K562 (cell line): ENCODE data around the gene TMEM185A. TPM values are rescaled to one million over a fixed set of nuclear protein-coding genes. Genes with fewer than 3 reads are reported as not detected.

Experiments used
- polyA plus RNA-seq, 8 experiments: library from polyadenylated mRNA; depleted of rRNA in 4 of 8; stranded (reverse) in 5 of 8; unstranded in 3 of 8; fragments of >200 nt; fragmentation: Nextera tagmentation in 2 of 8; fragmentation: Illumina TruSeq in 1 of 8; extraction: Ambion mirVana in 2 of 8; extraction: Trizol in 1 of 8; gene quantifications; 2 replicates each; pipeline versions ENCODE4 v1.2.1 to v1.2.3, GENCODE V29; 2011 to 2014; ENCODE audit warnings: inconsistent platforms in 1 of 8, missing spikeins in 1 of 8
- total RNA-seq, 7 experiments: library from RNA; depleted of rRNA in 6 of 7; stranded (reverse); fragments of >200 nt in 6 of 7; fragmentation: Illumina TruSeq in 2 of 7; extraction: Trizol in 2 of 7; gene quantifications; 2 replicates each; pipeline versions ENCODE4 v1.2.1 to v1.2.3, GENCODE V29; 2011 to 2021; ENCODE audit warnings: low replicate concordance in 1 of 7
- TF ChIP-seq, protein P1 (sequence below): fragments of 200-600 bp; sonication (generic); IDR thresholded peaks from one replicate; pipeline ENCODE4 v1.6.1; 2012; ENCODE audit warnings: mild to moderate bottlenecking, low read depth, low read length, inconsistent platforms
- TF ChIP-seq, protein P2 (sequence below): fragments of 250-450 bp; sonication (Bioruptor Pico); IDR thresholded peaks from 2 replicates; pipeline ENCODE4 v1.4.0; 2020; ENCODE audit warnings: mild to moderate bottlenecking, moderate library complexity
- TF ChIP-seq, protein P3 (sequence below): fragments of 200-800 bp; sonication (Bioruptor generic); IDR thresholded peaks from 2 replicates; pipeline ENCODE4 v1.6.1; 2017; ENCODE audit warnings: missing genetic modification characterization, missing compliant biosample characterization

TMEM185A gene
- total and polyA plus RNA-seq, 9 of the 15 experiments (the other 6 are each of a cell fraction or from before 2014, with no cell fraction given) = 0.97 to 13.7 (median 5.4) TPM

DNA sequence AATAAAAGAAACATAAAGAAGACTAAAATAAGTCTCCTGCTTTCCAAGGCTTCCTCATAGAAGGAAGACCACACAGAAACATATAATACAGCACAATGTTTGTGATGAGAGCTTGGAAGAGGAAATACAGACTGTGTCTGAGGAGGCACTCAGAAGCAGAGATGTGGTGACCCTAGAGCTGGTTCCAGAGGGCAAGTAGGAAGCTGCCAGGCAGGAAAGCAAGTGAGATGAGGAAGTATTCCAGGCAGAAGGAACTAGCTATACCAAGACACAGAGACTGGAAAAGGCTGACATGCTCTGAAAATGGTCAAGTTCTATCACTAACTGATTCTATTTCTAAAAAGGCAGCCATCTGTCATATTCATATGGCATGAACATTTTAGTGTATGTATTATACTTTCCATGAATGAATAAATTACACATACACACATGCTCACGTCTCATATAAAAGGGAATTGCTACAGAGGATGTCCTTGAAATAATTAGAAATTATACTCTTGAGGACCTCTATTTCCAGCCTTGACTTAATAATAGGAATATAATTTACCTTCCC lies 19.9 kb downstream of the TMEM185A start (continued):
- TF ChIP-seq, protein P1, sequence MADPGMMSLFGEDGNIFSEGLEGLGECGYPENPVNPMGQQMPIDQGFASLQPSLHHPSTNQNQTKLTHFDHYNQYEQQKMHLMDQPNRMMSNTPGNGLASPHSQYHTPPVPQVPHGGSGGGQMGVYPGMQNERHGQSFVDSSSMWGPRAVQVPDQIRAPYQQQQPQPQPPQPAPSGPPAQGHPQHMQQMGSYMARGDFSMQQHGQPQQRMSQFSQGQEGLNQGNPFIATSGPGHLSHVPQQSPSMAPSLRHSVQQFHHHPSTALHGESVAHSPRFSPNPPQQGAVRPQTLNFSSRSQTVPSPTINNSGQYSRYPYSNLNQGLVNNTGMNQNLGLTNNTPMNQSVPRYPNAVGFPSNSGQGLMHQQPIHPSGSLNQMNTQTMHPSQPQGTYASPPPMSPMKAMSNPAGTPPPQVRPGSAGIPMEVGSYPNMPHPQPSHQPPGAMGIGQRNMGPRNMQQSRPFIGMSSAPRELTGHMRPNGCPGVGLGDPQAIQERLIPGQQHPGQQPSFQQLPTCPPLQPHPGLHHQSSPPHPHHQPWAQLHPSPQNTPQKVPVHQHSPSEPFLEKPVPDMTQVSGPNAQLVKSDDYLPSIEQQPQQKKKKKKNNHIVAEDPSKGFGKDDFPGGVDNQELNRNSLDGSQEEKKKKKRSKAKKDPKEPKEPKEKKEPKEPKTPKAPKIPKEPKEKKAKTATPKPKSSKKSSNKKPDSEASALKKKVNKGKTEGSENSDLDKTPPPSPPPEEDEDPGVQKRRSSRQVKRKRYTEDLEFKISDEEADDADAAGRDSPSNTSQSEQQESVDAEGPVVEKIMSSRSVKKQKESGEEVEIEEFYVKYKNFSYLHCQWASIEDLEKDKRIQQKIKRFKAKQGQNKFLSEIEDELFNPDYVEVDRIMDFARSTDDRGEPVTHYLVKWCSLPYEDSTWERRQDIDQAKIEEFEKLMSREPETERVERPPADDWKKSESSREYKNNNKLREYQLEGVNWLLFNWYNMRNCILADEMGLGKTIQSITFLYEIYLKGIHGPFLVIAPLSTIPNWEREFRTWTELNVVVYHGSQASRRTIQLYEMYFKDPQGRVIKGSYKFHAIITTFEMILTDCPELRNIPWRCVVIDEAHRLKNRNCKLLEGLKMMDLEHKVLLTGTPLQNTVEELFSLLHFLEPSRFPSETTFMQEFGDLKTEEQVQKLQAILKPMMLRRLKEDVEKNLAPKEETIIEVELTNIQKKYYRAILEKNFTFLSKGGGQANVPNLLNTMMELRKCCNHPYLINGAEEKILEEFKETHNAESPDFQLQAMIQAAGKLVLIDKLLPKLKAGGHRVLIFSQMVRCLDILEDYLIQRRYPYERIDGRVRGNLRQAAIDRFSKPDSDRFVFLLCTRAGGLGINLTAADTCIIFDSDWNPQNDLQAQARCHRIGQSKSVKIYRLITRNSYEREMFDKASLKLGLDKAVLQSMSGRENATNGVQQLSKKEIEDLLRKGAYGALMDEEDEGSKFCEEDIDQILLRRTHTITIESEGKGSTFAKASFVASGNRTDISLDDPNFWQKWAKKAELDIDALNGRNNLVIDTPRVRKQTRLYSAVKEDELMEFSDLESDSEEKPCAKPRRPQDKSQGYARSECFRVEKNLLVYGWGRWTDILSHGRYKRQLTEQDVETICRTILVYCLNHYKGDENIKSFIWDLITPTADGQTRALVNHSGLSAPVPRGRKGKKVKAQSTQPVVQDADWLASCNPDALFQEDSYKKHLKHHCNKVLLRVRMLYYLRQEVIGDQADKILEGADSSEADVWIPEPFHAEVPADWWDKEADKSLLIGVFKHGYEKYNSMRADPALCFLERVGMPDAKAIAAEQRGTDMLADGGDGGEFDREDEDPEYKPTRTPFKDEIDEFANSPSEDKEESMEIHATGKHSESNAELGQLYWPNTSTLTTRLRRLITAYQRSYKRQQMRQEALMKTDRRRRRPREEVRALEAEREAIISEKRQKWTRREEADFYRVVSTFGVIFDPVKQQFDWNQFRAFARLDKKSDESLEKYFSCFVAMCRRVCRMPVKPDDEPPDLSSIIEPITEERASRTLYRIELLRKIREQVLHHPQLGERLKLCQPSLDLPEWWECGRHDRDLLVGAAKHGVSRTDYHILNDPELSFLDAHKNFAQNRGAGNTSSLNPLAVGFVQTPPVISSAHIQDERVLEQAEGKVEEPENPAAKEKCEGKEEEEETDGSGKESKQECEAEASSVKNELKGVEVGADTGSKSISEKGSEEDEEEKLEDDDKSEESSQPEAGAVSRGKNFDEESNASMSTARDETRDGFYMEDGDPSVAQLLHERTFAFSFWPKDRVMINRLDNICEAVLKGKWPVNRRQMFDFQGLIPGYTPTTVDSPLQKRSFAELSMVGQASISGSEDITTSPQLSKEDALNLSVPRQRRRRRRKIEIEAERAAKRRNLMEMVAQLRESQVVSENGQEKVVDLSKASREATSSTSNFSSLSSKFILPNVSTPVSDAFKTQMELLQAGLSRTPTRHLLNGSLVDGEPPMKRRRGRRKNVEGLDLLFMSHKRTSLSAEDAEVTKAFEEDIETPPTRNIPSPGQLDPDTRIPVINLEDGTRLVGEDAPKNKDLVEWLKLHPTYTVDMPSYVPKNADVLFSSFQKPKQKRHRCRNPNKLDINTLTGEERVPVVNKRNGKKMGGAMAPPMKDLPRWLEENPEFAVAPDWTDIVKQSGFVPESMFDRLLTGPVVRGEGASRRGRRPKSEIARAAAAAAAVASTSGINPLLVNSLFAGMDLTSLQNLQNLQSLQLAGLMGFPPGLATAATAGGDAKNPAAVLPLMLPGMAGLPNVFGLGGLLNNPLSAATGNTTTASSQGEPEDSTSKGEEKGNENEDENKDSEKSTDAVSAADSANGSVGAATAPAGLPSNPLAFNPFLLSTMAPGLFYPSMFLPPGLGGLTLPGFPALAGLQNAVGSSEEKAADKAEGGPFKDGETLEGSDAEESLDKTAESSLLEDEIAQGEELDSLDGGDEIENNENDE = no peak
- TF ChIP-seq, protein P2, sequence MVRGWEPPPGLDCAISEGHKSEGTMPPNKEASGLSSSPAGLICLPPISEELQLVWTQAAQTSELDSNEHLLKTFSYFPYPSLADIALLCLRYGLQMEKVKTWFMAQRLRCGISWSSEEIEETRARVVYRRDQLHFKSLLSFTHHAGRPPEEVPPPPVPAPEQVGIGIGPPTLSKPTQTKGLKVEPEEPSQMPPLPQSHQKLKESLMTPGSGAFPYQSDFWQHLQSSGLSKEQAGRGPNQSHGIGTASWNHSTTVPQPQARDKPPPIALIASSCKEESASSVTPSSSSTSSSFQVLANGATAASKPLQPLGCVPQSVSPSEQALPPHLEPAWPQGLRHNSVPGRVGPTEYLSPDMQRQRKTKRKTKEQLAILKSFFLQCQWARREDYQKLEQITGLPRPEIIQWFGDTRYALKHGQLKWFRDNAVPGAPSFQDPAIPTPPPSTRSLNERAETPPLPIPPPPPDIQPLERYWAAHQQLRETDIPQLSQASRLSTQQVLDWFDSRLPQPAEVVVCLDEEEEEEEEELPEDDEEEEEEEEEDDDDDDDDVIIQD (CRISPR knock-in tag) = no peak
- TF ChIP-seq, protein P3, sequence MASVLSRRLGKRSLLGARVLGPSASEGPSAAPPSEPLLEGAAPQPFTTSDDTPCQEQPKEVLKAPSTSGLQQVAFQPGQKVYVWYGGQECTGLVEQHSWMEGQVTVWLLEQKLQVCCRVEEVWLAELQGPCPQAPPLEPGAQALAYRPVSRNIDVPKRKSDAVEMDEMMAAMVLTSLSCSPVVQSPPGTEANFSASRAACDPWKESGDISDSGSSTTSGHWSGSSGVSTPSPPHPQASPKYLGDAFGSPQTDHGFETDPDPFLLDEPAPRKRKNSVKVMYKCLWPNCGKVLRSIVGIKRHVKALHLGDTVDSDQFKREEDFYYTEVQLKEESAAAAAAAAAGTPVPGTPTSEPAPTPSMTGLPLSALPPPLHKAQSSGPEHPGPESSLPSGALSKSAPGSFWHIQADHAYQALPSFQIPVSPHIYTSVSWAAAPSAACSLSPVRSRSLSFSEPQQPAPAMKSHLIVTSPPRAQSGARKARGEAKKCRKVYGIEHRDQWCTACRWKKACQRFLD (CRISPR knock-in tag) = no peak
